Endometrial microvascular endothelial cells (primary cell): Measurements from ENCODE around the gene TMIGD1. TPM values are rescaled to one million over a fixed set of nuclear protein-coding genes. Genes with fewer than 3 reads are reported as not detected.

Experiments used
- in situ Hi-C: cut with HindIII; loops from 2 replicates; pipeline ENCODE4 v1.10.0; 2017; ENCODE audit warnings: low sequenced_read_pairs, low pct_unique_long_range_greater_than_20kb; ENCODE audit errors: inconsistent ontology term
- total RNA-seq: library from RNA; depleted of rRNA; stranded (reverse); fragments of >200 nt; gene quantifications from one replicate; pipeline ENCODE4 v1.2.3, GENCODE V29; 2015; ENCODE audit errors: inconsistent ontology term

TMIGD1 gene, protein sequence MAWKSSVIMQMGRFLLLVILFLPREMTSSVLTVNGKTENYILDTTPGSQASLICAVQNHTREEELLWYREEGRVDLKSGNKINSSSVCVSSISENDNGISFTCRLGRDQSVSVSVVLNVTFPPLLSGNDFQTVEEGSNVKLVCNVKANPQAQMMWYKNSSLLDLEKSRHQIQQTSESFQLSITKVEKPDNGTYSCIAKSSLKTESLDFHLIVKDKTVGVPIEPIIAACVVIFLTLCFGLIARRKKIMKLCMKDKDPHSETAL
- not detected for total RNA-seq

DNA sequence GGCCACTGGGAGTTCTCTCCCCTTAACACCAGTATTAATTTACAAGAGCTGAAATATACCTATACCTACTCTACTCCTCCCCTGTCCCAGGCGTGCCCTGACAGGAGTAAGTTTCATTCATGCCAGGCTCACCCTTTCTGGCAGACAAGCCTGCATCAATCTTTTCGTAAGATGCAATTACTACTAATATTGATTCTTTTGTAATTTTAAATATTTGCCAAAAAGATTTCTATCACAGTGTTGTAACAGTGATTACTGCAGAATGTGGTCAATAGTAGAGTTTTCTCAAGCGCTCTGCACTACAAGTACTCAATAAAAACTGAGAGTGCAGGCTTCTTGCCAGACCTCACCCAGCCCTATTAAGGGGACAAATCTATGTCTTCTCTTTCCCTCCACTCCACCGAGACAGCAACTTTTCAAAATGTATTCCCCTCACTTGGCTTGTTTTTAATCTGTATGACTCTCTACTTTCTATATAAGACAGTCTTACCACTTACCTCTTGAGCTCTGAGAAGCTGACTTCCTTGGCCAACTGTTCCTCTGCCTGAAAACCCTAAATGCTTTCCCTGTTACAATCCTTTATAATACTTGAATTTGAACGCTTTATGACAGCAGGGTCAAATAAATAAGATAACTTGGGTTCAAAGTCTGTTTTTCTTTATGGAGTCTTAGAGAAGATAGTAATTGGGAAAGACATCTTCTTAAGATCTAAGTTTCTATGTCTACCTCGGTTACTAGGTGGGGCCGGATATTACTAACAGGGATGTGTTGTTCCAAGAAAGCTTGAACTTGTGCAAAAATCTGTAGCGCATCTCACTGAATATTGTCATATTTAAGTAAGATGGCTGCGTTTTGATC lies at the start of gene TMIGD1:
Gene TMIGD1, minus strand, starts transcription at position 555 of the 858 bp plus-strand sequence. CDS start 1,924 bp downstream, outside the sequence.
- in situ Hi-C loops = no loop called here

DNA sequence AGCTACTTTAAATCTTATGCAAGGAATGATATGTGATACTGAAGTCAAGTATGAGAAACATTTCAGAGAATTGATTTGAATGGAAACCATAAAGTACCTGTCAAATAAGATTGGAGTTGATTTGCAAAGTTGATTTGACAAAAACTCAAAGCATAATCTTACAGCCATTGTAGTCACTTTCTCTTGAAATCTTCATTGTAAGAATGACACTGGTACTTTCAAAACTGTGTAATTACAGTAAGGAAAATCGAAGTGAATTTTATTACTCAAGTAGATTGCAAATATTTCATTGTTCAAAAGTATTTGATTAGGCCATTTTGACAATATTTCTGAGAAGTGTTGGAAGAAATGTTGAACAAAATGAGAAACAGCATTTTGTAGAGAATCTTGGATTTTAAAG lies 48.5 kb upstream of the TMIGD1 start:
- in situ Hi-C loops = no loop called here

DNA sequence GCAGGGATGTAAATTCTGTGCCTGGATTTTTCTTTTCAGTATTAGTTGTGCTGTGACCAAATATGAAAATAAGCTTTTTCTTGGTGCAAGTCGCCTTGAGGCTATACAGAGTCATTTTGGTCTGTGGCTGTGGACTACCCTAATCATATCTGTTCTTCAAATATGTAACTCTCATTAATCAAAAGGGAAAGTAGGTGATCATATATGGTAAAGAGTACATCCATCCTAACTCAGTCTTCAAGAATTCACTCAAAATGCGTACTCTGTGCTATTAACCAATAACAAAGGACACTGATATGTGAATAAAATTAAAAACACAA lies 47.4 kb upstream of the TMIGD1 start:
- in situ Hi-C loops = no loop called here

DNA sequence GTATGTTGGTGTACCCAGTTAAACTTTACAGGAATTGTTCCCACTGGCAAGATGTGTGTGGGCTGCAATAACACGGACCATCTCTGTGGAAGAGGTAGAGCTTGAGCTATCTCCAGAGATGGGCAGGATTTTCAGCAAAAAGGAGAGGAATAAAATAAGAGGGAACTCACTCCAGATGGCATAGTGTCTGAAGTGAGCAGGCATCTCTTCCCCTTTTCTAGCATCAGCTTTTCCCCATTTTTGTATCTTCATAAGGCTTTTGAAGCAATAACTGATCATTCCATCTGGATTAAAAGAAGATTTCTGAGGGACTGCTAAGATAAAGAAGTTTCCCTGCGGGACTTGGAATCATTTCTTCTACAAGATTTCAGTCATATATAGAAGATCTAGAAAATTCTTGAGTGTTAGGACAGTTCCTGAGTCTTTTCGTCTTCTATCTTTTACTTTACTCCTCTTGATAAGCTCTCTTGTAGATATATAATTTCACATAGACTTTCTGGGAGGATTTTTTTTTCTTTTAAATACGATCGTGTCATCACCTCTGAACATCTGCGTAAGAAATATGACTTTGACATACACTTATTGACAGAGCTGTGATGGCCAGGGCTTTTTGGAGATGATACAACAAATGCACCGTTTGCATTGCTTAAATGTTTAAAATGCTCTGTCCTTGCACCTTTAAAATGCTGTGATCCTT lies 46.9 kb upstream of the TMIGD1 start:
- in situ Hi-C loops = no loop called here

DNA sequence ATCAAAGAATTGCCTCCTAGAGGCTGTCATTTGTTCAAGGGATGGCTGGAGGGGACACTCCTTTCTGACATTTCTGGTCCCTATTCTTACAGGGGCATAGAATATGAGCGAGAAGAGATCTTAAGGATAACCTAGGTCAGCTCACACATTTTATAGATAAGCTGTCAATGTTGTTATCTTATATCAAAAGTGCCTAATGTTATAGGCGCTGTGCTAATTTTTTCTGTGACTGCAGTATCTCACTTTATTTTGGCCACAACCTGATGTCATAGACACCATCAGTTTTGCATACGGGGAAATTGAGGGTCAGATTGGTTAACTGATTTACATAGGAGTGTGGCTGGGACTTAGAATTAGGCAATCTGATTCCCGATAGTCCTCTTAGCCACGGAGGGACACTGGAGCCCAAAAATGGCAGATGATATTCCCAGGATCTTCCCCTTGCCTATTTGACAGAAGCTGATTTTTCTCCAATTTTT lies 46.1 kb upstream of the TMIGD1 start:
- in situ Hi-C loops = no loop called here

DNA sequence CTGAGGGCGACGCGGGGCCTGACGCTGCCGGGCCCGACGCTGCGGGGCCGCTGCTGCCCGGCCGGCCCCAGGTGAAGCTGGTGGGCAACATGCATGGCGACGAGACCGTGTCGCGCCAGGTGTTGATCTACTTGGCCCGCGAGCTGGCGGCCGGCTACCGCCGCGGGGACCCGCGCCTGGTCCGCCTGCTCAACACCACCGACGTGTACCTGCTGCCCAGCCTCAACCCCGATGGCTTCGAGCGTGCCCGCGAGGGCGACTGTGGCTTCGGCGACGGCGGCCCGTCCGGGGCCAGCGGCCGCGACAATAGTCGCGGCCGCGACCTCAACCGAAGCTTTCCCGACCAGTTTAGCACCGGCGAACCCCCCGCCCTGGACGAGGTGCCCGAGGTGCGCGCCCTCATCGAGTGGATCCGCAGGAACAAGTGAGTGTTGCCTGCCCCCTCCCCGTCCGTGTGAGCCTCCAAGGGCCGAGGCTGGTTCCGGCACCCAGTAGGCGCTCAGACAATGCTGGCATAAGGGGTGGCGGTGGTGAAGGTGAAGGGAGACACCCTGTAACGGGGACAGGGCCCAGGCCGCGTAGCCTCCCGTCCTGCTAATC lies 45.5 kb upstream of the TMIGD1 start:
- in situ Hi-C loops = no loop called here

DNA sequence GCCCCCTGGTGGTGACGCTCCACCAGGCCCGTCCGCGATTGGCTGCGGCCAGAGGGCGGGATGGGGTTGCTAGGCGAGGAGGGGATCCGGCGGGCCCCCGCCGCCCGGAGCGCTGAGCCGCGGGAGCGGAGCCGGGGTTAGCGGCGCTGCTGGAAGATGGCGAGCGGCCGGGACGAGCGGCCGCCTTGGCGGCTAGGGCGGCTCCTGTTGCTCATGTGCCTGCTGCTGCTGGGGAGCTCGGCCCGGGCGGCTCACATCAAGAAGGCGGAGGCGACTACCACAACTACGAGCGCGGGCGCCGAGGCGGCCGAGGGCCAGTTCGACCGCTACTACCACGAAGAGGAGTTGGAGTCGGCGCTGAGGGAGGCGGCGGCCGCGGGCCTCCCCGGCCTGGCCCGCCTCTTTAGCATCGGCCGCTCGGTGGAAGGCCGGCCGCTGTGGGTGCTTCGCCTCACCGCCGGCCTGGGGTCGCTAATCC lies 45.0 kb upstream of the TMIGD1 start, which contains the start of gene CPD:
Gene CPD, plus strand, starts transcription at position 103 of the 478 bp plus-strand sequence. Its CDS starts 54 bp downstream, at position 157.
- in situ Hi-C loops = no loop called here

DNA sequence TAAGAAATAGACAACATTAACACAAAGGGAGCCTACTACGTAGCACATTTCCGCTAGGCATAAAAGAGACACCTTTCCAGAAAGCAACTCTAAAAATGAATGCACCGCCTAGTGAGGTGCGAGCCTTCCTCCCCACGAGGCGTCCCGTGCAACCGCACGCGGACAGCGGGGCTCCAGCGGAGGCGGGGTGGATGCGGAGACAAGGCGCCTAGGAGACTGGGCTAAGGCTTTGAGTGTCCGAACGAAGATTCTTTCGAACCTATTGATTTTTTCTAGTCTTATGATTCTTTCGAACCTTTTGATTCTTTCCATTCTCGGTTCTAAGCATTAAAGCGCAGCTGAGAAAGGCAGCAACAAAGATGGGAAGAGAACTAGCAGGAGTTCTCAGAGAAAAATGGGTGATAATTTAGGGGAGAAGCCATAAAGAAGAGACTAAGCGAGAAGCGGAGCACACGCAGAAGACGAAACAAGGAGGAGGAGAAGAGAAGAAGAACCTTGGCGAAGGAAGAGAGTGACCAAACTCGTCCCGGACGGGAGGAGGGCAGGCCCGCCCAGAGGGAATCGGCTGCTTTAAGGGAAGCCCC lies 44.5 kb upstream of the TMIGD1 start:
- in situ Hi-C loops = no loop called here

DNA sequence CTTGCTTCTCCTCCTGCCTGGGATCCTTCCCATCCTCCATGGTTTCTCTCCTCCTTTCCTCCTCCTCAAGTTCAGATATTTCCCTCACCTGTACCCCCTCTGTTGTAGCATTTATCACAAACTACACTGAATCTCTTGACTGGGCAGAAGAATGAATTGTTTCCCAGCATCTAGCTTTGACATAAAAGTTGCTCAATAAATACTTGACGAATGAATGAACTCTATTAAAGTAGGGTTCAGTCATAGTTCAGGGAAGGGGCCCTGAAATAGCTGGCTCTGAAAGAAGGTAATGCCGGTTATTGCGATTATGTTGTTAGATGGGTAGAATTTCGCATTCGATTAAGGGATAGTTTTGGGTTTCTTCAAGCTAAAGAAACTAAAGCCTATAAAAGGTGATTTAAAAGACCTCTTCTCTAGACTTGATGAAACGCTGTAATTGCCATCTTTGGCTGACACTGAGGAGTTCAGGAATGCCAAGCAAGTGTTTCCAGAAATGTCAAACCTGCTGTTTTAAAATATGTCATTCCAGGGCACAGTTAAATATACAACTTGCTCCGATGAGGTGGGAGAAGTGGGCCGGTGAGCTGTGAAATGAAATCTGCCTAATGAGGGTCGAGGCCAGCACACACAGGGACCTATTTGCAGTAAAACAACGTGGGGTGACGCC lies 43.9 kb upstream of the TMIGD1 start:
- in situ Hi-C loops = no loop called here

DNA sequence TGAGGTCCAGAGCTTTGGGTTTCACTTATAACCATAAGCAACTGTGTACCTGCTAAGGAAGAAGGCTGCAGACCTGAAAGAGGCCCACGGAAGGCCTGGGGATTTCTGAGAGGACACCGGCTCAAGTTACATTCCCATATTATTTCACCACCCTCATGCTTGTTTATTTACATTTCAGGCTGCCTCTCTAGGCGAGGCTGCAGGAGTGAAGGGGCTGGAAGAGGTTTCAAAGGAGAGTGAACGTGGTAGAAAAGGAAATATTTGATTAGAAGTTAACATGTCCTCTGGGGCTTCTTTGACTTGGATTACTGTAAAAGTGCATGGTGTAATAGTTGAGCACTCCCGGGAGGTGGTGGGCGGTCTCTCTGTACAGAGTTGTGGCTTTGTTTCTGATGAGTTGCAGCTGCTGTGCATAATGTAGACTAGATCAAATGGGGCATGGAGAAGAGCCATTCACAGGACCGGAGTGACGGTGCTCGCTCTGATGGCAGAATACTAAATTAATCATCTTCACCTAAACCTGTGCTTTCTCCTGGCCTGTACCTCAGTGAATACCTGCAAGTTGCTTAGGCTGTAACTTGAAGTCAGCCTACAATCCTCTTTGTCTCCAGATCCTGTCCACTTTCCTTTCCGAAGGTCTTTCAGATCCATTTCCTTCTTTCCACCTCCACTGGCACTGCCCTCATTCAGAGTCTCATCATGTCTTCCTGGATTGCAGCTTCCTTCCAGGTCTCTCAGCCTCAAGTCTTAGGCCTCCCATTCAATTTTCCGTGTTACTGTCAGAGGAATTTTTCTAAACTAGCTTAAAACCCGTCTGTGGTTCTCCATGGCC lies 43.0 kb upstream of the TMIGD1 start:
- in situ Hi-C loops = no loop called here

DNA sequence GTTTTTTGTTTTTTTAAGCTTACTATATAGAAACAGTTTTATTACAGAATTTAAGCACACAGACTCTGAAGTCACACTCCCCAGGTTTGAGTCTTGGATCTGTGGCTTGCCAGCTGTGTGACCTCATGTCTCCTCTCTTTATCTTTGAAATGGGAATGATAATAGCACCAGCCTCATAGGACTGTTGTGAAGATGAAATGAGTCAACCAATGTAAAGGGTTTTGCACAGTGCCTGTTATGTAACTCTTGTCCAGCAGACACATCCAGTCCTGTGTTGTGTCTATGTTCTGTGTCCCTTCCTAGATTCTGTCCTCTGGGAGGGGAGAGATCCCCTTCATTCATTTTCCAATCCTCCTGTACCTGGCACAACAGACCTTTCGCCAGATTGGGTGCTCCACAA lies 41.8 kb upstream of the TMIGD1 start:
- in situ Hi-C loops = no loop called here

DNA sequence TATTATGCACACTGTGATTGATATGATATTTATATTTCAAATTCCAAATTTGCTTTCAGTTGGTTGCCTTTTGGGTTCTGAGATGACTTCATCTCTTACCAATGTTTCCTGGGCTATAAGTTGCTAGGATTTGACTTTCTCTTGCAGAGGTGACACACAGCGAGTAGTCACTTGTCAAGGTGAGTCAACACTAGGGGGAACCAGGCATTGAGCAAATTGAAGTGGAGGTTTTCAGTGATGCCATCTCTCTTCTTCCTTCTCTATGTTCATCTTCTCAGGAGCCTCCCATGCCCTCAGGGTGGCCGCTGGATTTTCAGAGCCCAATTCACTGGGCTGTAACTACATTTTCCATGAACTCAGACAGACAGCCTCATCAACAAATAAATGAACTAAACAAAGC lies 38.9 kb upstream of the TMIGD1 start:
- in situ Hi-C loops = no loop called here

DNA sequence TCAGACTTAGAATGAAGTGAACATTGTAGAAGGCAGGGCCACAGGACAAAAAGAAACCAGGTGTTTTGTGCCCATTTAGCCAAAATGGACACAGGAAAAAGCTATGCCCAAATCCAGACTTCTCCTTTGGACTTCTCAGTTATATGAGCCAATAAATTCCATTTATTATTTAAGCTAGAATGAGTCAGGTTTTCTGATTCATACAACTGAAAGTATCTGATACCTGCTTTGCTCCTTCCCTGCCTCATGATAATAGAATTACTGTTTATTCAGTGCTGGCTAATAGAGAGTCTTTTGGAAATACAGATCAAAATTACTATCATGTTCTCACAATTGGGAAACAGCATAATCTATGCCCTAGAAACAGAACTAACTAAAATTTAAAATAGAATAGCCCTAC lies 36.1 kb upstream of the TMIGD1 start:
- in situ Hi-C loops = no loop called here

DNA sequence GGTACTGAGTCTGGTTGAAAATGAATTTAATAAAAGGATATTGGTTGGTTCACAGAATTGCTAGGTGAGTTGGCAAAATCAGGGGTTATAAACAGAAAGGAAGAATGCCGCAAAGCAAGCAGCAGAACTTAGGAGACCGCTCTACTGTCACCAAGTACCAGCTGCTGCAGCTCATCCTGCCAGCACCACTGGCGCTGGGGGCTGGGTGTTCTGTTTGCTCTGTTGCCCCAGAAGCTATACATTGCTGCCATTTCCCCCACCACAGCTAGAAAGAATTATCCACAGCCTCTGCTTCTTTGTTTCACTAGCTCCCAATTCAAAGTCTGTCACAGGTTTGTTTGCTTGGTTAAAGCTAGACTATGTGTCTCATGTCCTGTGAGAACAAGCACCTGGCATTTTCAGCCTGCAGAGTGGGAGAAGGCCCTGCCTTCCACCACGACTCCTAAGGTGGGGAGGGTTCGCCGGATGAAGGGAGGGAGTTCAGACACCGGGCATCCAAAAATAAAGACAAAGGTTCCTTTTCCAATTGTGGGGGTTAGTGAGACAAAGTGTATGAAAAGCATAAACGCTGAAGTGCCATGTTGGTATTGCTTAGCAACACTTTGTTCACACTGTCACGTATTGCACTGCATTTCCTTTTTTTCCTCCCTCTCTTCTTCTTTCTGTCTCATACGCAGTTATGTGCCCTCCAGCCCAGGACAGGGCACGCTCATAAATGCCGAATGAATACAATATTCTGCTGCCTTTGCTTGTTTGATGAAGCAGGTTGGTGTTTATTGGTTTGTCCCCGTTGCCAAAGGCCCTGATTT lies 35.3 kb upstream of the TMIGD1 start:
- in situ Hi-C loops = no loop called here

DNA sequence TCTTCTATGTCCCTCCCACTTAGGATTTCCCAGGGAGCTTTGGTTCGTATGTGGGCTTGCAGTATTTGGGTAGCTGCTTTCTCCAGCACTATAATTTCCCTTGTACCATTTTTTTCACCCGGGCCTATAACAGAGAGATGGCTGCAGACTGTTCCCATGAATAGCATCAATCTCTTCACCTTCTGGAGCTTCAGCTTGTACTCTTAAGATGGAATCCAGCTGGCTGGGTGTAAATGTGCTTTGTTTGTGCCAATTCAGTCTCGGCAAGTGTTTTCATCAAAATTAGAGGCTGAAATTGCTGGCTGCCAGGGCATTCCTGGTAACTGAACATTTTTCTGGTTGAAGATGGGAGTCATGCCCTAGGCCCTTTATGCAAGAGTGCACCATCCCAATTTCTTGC lies 32.7 kb upstream of the TMIGD1 start:
- in situ Hi-C loops = no loop called here

DNA sequence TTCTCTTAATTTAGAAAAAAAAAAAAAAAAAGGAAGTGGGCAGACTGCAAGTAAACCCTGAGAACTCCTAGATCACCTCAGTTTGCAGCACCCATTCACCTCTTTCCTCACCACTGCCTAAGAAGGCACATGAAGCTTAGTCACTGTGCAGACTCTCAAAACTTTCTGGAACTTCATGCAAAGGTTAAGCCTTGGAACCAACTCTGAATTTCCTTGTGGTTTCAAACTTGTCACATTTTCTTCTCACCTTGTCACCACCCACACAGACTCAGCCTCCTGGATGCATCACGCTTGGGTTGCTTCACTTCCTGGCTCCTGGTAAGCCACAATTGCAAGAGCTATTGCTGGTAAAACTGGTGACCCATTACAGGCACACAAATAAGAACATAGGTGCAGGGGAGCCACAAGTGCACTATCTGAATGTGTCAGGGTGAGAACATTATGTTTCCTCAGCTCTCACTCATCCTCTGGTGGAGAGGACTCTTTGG lies 29.9 kb upstream of the TMIGD1 start:
- in situ Hi-C loops = no loop called here
